Ovary (tissue), 9 donors: ENCODE data around the gene NFYC. TPM values are rescaled to one million over a fixed set of nuclear protein-coding genes. Genes with fewer than 3 reads are reported as not detected.

ENCODE experiments used
- DNase-seq, 5 donors: peaks; one replicate each; pipeline ENCODE4 v3.0.0-alpha.2; 2019 to 2020
- H3K27ac ChIP-seq, 2 donors: fragments of 200-600 bp; one replicate each; pipeline versions ENCODE4 v1.5.1 to v1.8.0; 2019 to 2022
- H3K27me3 ChIP-seq: fragments of 200-600 bp; one replicate; pipeline ENCODE4 v1.8.0; 2022
- H3K36me3 ChIP-seq: fragments of 200-600 bp; sonication (generic); one replicate; pipeline ENCODE4 v1.5.1; 2019
- H3K4me1 ChIP-seq: one replicate; pipeline ENCODE4 v1.8.1; 2013; ENCODE audit warnings: mild to moderate bottlenecking, moderate library complexity; ENCODE audit not compliant: insufficient read depth
- H3K4me3 ChIP-seq: fragments of 200-600 bp; sonication (generic); one replicate; pipeline ENCODE4 v1.5.1; 2017
- H3K9me3 ChIP-seq, 2 donors: fragments of 200-600 bp in 1 of 2; sonication (generic) in 1 of 2; one replicate each; pipeline versions ENCODE4 v1.5.1 to v1.8.1; 2013 to 2019; ENCODE audit warnings: mild to moderate bottlenecking in 1 of 2, moderate library complexity in 1 of 2
- CTCF ChIP-seq, 3 donors: fragments of 450-650 bp in 2 of 3; fragments of 200-600 bp in 1 of 3; IDR thresholded peaks; one replicate each; pipeline versions ENCODE4 v1.5.1 to v1.8.0; 2016 to 2022; ENCODE audit warnings: antibody characterized with exemption in 3 of 3, mild to moderate bottlenecking in 1 of 3
- EP300 ChIP-seq: sonication (generic); formaldehyde crosslinking; IDR thresholded peaks from one replicate; pipeline ENCODE4 v1.6.1; 2017; ENCODE audit warnings: antibody characterized with exemption
- POLR2A ChIP-seq: fragments of 450-650 bp; IDR thresholded peaks from one replicate; pipeline ENCODE4 v1.6.1; 2017; ENCODE audit warnings: antibody characterized with exemption, mild to moderate bottlenecking, moderate library complexity
- WGBS, 3 donors: extraction: QIAGEN DNeasy Blood & Tissue Kit in 1 of 3; methylation state at CpG; one replicate each; pipeline versions ENCODE4 v1.1.5 to v1.1.7; 2013 to 2017; 5-methylcytosine and 5-hydroxymethylcytosine counted together
- intact Hi-C, 4 donors: fragments of 100-400 bp; cut with DNase I; formaldehyde crosslinking; loops; one replicate each; pipeline versions ENCODE4 v1.11.0 to v1.15.1; 2022 to 2023
- polyA plus RNA-seq, 2 donors: library from polyadenylated mRNA; stranded (reverse); fragments of 200-250 nt in 1 of 2; fragments of 350-450 nt in 1 of 2; fragmentation: Illumina TruSeq in 1 of 2; extraction: RNeasy Lipid Tissue Mini Kit (QIAGEN cat#74804) in 1 of 2; gene quantifications; one replicate each; pipeline ENCODE4 v1.2.3, GENCODE V29; 2013 to 2014
- total RNA-seq, 7 donors: library from RNA; depleted of rRNA in 2 of 7; stranded (reverse); fragments of >200 nt in 2 of 7; fragmentation: NEBNext Ultra II Directional in 3 of 7; extraction: Animal tissue kit (Norgen Biotek cat#: 25700) in 3 of 7; gene quantifications; one replicate each; pipeline versions ENCODE4 v1.1.0 to v1.2.4, GENCODE V29; 2016 to 2023
- donor health status: DM: no; HTN: no; CAD: no; lungs with moderate emphysema.
- donor health status: DM: no; HTN: no; CAD: no.
- donor health status: Bipolar disorder and iron deficiency.
- donor health status: DM: yes; HTN: yes; CAD: no.
- donor health status: DM: no; HTN: no; CAD: no.
- donor health status: DM: yes; HTN: yes; CAD: no.

The NFYC gene
- total and polyA plus RNA-seq, 9 donors, result 28.8 to 90.9 (median 45.1) TPM

DNA sequence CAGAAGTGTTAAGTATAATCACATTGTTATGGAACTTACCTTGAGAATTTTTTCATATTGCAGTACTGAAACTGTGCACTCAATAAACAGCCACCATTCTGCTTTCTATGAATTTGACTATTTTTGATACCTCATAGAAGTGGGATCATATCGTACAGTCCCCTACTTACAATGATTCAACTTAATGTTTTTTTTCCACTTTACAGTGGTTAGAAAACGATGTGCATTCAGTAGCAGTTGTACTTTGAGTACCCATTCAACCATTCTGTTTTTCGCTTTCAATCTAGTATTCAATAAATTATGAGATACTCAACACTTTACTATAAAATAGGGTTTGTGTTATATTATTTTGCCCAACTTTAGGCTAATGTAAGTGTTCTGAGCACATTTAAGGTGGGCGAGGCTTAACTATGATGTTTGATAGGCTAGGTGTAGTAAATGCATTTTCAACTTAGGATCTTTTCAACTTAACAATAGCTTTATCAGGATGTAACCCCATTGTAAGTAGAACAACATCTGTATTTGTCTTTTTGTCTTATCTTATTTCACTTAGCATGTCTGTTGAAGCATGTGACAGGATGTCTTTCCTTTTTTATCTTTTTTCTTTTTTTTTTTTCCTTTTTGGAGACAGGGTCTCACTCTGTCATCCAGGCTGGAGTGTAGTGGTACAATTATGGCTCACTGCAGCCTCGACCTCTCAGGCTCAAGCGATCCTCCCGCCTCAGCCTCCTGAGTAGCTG lies 49.7 kb downstream of the NFYC start:
- H3K4me1 ChIP-seq, result peaks cover 2% of the 10 kb centered on the region
- no peaks in the 10 kb centered on the region for H3K36me3 ChIP-seq
- H3K27ac ChIP-seq, result no peak overlapping the region
- no peak overlapping the region for H3K4me3 ChIP-seq
- no peak for DNase-seq
- TF ChIP-seq EP300 (no peak), CTCF (IDR thresholded peaks at IDR 0.05) (no peak), POLR2A (no peak)
- no peaks in the 10 kb centered on the region for H3K27me3 ChIP-seq
- intact Hi-C loops, result no loop called here
- 90 to 91% (median 91%) methylated on average over 7 of the region's 7 CpGs for WGBS, 3 donors
- no peaks in the 10 kb centered on the region for H3K9me3 ChIP-seq

DNA sequence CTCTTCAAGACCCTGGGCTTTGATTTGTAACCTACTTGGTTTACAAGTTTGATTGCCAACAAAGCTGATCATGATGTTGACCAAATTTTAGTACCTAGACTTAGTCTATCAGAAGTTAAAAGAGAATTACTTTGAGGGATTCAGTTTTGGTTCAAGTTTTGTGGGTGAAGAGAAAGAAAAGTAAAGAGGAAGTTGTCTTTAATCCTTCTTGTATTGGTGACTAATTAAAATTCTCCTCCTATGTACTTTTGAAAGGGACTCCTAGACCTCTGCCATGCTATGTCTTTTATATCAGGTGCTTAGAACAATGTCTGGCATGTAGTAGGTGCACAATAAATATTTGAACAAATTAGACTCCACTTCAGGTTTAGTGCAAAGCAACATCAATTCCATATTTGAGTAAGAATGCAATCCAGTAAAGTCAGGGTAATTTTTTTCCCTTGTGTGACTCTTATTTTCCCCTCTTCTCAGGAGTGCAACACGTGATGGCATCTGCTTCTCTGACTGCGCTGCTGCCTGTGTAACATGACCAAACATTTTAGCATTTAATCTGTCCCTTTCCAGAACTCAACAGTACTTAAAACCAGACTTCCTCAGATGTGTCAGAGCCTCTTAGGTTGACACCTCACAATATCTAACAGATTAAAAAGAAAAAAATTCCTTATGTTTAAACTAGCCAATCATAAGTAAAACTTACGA lies 51.0 kb downstream of the NFYC start:
- intact Hi-C loops, result no loop called here
- no peaks in the 10 kb centered on the region for H3K9me3 ChIP-seq
- no peaks in the 10 kb centered on the region for H3K36me3 ChIP-seq
- TF ChIP-seq CTCF (IDR thresholded peaks at IDR 0.05) (no peak), EP300 (no peak), POLR2A (no peak)
- no peak overlapping the region for H3K27ac ChIP-seq
- no peak overlapping the region for H3K4me3 ChIP-seq
- peaks cover 2% of the 10 kb centered on the region for H3K4me1 ChIP-seq
- no peaks in the 10 kb centered on the region for H3K27me3 ChIP-seq
- no peak for DNase-seq
- 88 to 97% (median 94%) methylated on average over 3 of the region's 3 CpGs for WGBS, 3 donors

- Histone ChIP-seq H3K27ac (no peak overlapping the region), H3K36me3 (no peaks in the 10 kb centered on the region), H3K4me1 (peaks cover 2% of the 10 kb centered on the region), H3K27me3 (no peaks in the 10 kb centered on the region), H3K4me3 (no peak overlapping the region), H3K9me3 (no peaks in the 10 kb centered on the region)
- intact Hi-C loops, result no loop called here
- TF ChIP-seq EP300, result no peak
- no peak for TF ChIP-seq POLR2A
- TF ChIP-seq CTCF (IDR thresholded peaks at IDR 0.05), result no peak
- no peak for DNase-seq
- 89 to 95% (median 91%) methylated on average over 3 of the region's 3 CpGs for WGBS, 3 donors
Measured at GRCh38 chr1:40743452-40743851, 51.9 kb downstream of the NFYC start.

- Histone ChIP-seq H3K27me3 (no peaks in the 10 kb centered on the region), H3K9me3 (no peaks in the 10 kb centered on the region), H3K36me3 (no peaks in the 10 kb centered on the region), H3K4me3 (no peak overlapping the region), H3K27ac (no peak overlapping the region), H3K4me1 (peaks cover 2% of the 10 kb centered on the region)
- WGBS, 3 donors, result 91 to 98% (median 96%) methylated on average over 3 of the region's 3 CpGs
- no peak for DNase-seq
- TF ChIP-seq POLR2A (no peak), CTCF (IDR thresholded peaks at IDR 0.05) (no peak), EP300 (no peak)
- intact Hi-C loops, result no loop called here
Measured at GRCh38 chr1:40743860-40744259, 52.4 kb downstream of the NFYC start.
